Activated CD8-positive, alpha-beta T cell treated with anti-CD3 and anti-CD28 coated beads for 36 hours (primary cell): ENCODE results near the gene CCR5. TPM values are rescaled to one million over a fixed set of nuclear protein-coding genes. Genes with fewer than 3 reads are reported as not detected.

Experiments used
- ATAC-seq: fragments of 200-7000 bp; cut with Tn5 transposase; one replicate; pipeline ENCODE4 v1.10.0; 2021; ENCODE audit warnings: mild to moderate bottlenecking, moderate library complexity
- CTCF ChIA-PET: fragments of 350-600 bp; sonication (Branson Sonifier 250); formaldehyde crosslinking; loops from one replicate; lab custom pipeline; 2021; ENCODE audit warnings: antibody characterized with exemption; lab: Charles Lee
- POLR2A ChIA-PET: fragments of 350-600 bp; sonication (Branson Sonifier 250); formaldehyde crosslinking; loops from one replicate; lab custom pipeline; 2021; ENCODE audit warnings: antibody characterized with exemption; lab: Charles Lee
- DNase-seq: peaks from one replicate; pipeline ENCODE4 v3.0.0-alpha.2; 2020
- H3K27ac Mint-ChIP-seq: one replicate; pipeline ENCODE4 v1.8.0; 2021; ENCODE audit warnings: mild to moderate bottlenecking, mixed read lengths
- H3K27me3 Mint-ChIP-seq: one replicate; pipeline ENCODE4 v1.8.0; 2021; ENCODE audit warnings: mixed read lengths
- H3K36me3 Mint-ChIP-seq: one replicate; pipeline ENCODE4 v1.8.0; 2021; ENCODE audit warnings: low read depth, mixed read lengths
- H3K4me1 Mint-ChIP-seq: one replicate; pipeline ENCODE4 v1.8.0; 2021; ENCODE audit warnings: low read depth, mixed read lengths
- H3K4me3 Mint-ChIP-seq: one replicate; pipeline ENCODE4 v1.8.0; 2021; ENCODE audit warnings: mild to moderate bottlenecking, moderate library complexity, mixed read lengths
- H3K9me3 Mint-ChIP-seq: one replicate; pipeline ENCODE4 v1.8.0; 2021; ENCODE audit warnings: mixed read lengths
- CTCF ChIP-seq: fragments of 200-600 bp; IDR thresholded peaks from one replicate; pipeline ENCODE4 v1.8.0; 2022; ENCODE audit warnings: antibody characterized with exemption, mild to moderate bottlenecking
- intact Hi-C: fragments of 100-400 bp; cut with micrococcal nuclease; formaldehyde crosslinking; loops from one replicate; pipeline ENCODE4 v1.10.0; 2022
- total RNA-seq, 2 experiments: library from RNA; stranded (reverse); gene quantifications; one replicate each; pipeline ENCODE4 v1.2.3, GENCODE V29; 2021

CCR5 gene
- total RNA-seq, 2 experiments from 2014 or later: 1.7 to 2.2 TPM

DNA sequence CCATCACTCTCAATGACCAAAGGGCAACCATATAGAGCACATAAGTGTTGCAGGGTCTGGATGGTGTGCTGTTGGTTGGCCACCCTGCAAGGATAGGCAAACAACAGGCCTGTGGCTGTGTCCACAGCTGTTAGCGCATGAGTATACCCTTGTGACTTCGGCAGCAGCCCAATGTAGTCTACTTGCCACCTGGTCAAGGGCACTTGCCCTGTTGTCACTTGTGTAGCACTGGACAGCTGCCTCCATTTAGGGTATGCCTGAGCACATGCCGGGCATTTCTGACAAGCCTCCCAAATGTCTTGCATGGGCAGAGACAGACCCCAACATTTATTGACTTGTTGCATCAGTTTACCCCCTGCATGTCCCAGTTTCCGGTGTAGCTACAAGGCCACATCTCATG, 49.1 kb downstream of the CCR5 start:
- POLR2A ChIA-PET: interaction anchor here (1.0 kb wide), 1 partner anchor 28 kb away, joined by 4 read pairs; no protein-coding TSS in a partner anchor
- CTCF ChIA-PET: no interaction called here
- no peak overlapping the region for H3K27ac Mint-ChIP-seq
- ATAC-seq (no peak), DNase-seq (no peak)
- H3K4me1 Mint-ChIP-seq: peaks cover 15% of the 10 kb centered on the region
- H3K4me3 Mint-ChIP-seq: no peak overlapping the region
- H3K9me3 Mint-ChIP-seq: no peaks in the 10 kb centered on the region
- H3K27me3 Mint-ChIP-seq: no peaks in the 10 kb centered on the region
- intact Hi-C loops: no loop called here
- TF ChIP-seq CTCF: no peak
- no peaks in the 10 kb centered on the region for H3K36me3 Mint-ChIP-seq

DNA sequence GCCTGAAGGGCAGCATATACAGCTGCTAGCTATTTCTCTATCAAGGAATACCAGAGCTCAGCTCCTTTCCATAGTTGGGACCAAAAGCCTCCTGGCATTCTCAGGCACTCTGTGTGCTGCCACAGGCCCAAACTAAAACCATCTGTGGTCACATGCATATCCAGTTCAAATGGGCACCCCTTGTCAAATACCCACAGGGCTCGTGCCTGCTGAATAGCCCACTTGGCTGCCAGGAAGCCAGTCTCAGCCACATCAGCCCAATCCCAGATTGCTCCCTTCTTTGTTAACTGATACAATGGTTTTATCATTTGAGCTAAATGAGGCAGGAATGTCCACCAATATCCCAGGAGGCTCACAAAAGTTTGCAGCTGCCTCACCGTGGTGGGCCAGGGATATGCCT, 50.2 kb downstream of the CCR5 start:
- no peak for ATAC-seq
- Mint-ChIP-seq H3K9me3 (no peaks in the 10 kb centered on the region), H3K36me3 (no peaks in the 10 kb centered on the region), H3K4me1 (peaks cover 12% of the 10 kb centered on the region), H3K27me3 (no peaks in the 10 kb centered on the region), H3K27ac (no peak overlapping the region), H3K4me3 (no peak overlapping the region)
- POLR2A ChIA-PET: no interaction called here
- CTCF ChIA-PET: interaction anchor here (0.7 to 1.2 kb wide), 2 partner anchors 29 to 118 kb away, joined by 3 to 6 read pairs; no protein-coding TSS in a partner anchor
- no peak for TF ChIP-seq CTCF
- intact Hi-C loops: no loop called here
- no peak for DNase-seq

DNA sequence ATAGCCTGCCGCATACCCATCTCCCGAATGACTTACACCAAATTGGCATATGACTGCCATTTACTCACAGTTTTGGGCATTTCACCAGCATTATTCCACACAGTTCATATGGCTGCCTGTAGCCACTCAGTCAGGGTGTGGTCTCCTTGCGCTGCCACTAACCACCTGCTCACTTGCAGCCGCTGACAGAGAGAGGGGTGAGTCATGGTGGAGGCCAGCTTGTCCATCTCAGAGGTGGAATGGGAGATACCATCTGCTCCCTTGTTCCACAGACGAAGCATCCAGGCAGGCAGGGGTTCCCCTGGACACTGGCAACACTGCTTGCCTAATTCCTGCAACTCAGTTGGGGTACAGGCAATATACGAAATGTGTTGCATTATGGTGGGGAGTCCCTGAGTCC, 51.9 kb downstream of the CCR5 start:
- POLR2A ChIA-PET: no interaction called here
- DNase-seq: no peak
- CTCF ChIA-PET: no interaction called here
- TF ChIP-seq CTCF: no peak
- no peaks in the 10 kb centered on the region for H3K27me3 Mint-ChIP-seq
- no peaks in the 10 kb centered on the region for H3K36me3 Mint-ChIP-seq
- H3K4me3 Mint-ChIP-seq: no peak overlapping the region
- H3K4me1 Mint-ChIP-seq: no peaks in the 10 kb centered on the region
- ATAC-seq: no peak
- no peak overlapping the region for H3K27ac Mint-ChIP-seq
- no peaks in the 10 kb centered on the region for H3K9me3 Mint-ChIP-seq
- intact Hi-C loops: no loop called here

- Mint-ChIP-seq H3K36me3 (no peaks in the 10 kb centered on the region), H3K27ac (no peak overlapping the region), H3K9me3 (no peaks in the 10 kb centered on the region), H3K4me3 (no peak overlapping the region), H3K4me1 (no peaks in the 10 kb centered on the region), H3K27me3 (no peaks in the 10 kb centered on the region)
- no peak for TF ChIP-seq CTCF
- DNase-seq: no peak
- intact Hi-C loops: no loop called here
- CTCF ChIA-PET: interaction anchor here (1.3 kb wide), 1 partner anchor 206 kb away, joined by 3 read pairs; no protein-coding TSS in a partner anchor
- ATAC-seq: no peak
- POLR2A ChIA-PET: no interaction called here
Observed at GRCh38 chr3:46423588-46423987, 52.8 kb downstream of the CCR5 start.

Other genes starting within 250 kb of the CCR5 start
- 1 to 10 TPM in 1 of 2 experiments, under 1 TPM in 1; 0.67 to 1.1 TPM for gene CCR1, start 162.6 kb upstream of the CCR5 start, total RNA-seq
- not detected for gene CCR3, start 128.5 kb upstream of the CCR5 start, total RNA-seq
- under 1 TPM; 0.81 to 0.83 TPM for gene CCR2, start 16.8 kb upstream of the CCR5 start, total RNA-seq
- 1 to 10 TPM; 2.8 TPM for gene CCRL2, start 36.3 kb downstream of the CCR5 start, total RNA-seq
- gene LTF, start 94.0 kb downstream of the CCR5 start, total RNA-seq: not detected
- not detected for gene RTP3, start 127.0 kb downstream of the CCR5 start, total RNA-seq
- not detected for gene LRRC2, start 195.4 kb downstream of the CCR5 start, total RNA-seq
- not detected for gene FAM240A, start 241.6 kb downstream of the CCR5 start, total RNA-seq